Natural killer cell (primary cell): ENCODE results near the gene NUP214. TPM values are rescaled to one million over a fixed set of nuclear protein-coding genes. Genes with fewer than 3 reads are reported as not detected.

Experiments used
- ATAC-seq, 3 donors: fragments of 150-1000 bp in 2 of 3; fragments of 200-7000 bp in 1 of 3; cut with Tn5 transposase; 1 replicate in 1 of 3; 2 replicates in 2 of 3; pipeline ENCODE4 v1.10.0; 2021; ENCODE audit warnings: mild to moderate bottlenecking in 2 of 3, moderate library complexity in 2 of 3
- DNase-seq, 2 donors: peaks; one replicate each; pipeline versions ENCODE4 v3.0.0 to v3.0.0-alpha.2; 2013 to 2021; ENCODE audit warnings: mixed read lengths in 1 of 2
- H3K27ac ChIP-seq: one replicate; pipeline ENCODE4 v1.5.1; 2013; ENCODE audit warnings: mild to moderate bottlenecking, low read length
- H3K27me3 ChIP-seq: one replicate; pipeline ENCODE4 v1.6.1; 2013; ENCODE audit warnings: low read length; ENCODE audit not compliant: control insufficient read depth, insufficient read depth
- H3K36me3 ChIP-seq: one replicate; pipeline ENCODE4 v1.6.1; 2013; ENCODE audit warnings: low read length; ENCODE audit not compliant: control insufficient read depth, insufficient read depth
- H3K4me1 ChIP-seq: one replicate; pipeline ENCODE4 v1.6.1; 2013; ENCODE audit warnings: low read length; ENCODE audit not compliant: control insufficient read depth, insufficient read depth
- H3K4me3 ChIP-seq: one replicate; pipeline ENCODE4 v1.5.1; 2013; ENCODE audit warnings: low read length
- H3K9me3 ChIP-seq: one replicate; pipeline ENCODE4 v1.6.1; 2013; ENCODE audit warnings: low read length; ENCODE audit not compliant: control insufficient read depth, insufficient read depth
- H3K27ac Mint-ChIP-seq, 2 donors: one replicate each; pipeline ENCODE4 v1.8.0; 2022; ENCODE audit warnings: mild to moderate bottlenecking in 2 of 2, mixed read lengths in 2 of 2, moderate library complexity in 1 of 2
- H3K27me3 Mint-ChIP-seq, 2 donors: one replicate each; pipeline ENCODE4 v1.8.0; 2022; ENCODE audit warnings: low read depth in 2 of 2, mixed read lengths in 2 of 2
- H3K36me3 Mint-ChIP-seq: one replicate; pipeline ENCODE4 v1.8.0; 2022; ENCODE audit warnings: mixed read lengths
- H3K4me1 Mint-ChIP-seq, 2 donors: one replicate each; pipeline ENCODE4 v1.8.0; 2022; ENCODE audit warnings: mixed read lengths in 2 of 2
- H3K4me3 Mint-ChIP-seq: one replicate; pipeline ENCODE4 v1.8.0; 2022; ENCODE audit warnings: mild to moderate bottlenecking, moderate library complexity, mixed read lengths
- H3K9me3 Mint-ChIP-seq, 2 donors: one replicate each; pipeline ENCODE4 v1.8.0; 2022; ENCODE audit warnings: mixed read lengths in 2 of 2
- WGBS: methylation state at CpG from one replicate; pipeline ENCODE4 v1.1.7; 2013; ENCODE audit warnings: missing lambda C conversion rate; ENCODE audit not compliant: insufficient coverage; 5-methylcytosine and 5-hydroxymethylcytosine counted together
- intact Hi-C: fragments of 100-400 bp; cut with micrococcal nuclease; formaldehyde crosslinking; loops from one replicate; pipeline ENCODE4 v1.14.2; 2022
- total RNA-seq, 4 donors: library from RNA; stranded (reverse); fragments of 120-200 nt in 1 of 4; gene quantifications; one replicate each; pipeline versions ENCODE4 v1.2.3 to v1.2.4, GENCODE V29; 2013 to 2022
- TF ChIP-seq, protein P1 (sequence below): fragments of 200-600 bp; IDR thresholded peaks from one replicate; pipeline ENCODE4 v1.8.0; 2022; ENCODE audit warnings: antibody characterized with exemption

The NUP214 gene
- total RNA-seq, 3 donors from 2014 or later (not counting 1 experiment from before 2014, with no cell fraction given) = 125 to 133 (median 132) TPM

DNA sequence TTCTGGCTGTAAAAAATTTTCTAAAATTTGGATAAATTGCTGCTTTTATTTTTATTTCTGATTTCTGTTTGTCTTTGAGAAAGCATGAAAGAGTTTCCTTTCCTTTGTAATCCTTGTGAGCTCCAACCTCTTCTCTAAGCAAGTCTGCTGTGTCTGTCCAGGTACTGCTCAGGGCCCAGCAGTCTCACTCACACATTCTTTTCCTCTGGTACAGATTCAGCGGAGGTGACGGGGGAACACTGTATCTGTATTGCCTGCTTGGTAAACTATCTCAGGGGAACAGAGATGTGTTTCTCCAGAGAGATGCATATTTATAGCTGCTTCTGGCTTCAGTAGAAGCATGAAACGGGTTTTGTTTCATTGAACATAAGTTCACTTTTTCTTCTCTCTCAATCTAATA lies 60.5 kb downstream of the NUP214 start:
- ATAC-seq = no peak
- TF ChIP-seq, protein P1, sequence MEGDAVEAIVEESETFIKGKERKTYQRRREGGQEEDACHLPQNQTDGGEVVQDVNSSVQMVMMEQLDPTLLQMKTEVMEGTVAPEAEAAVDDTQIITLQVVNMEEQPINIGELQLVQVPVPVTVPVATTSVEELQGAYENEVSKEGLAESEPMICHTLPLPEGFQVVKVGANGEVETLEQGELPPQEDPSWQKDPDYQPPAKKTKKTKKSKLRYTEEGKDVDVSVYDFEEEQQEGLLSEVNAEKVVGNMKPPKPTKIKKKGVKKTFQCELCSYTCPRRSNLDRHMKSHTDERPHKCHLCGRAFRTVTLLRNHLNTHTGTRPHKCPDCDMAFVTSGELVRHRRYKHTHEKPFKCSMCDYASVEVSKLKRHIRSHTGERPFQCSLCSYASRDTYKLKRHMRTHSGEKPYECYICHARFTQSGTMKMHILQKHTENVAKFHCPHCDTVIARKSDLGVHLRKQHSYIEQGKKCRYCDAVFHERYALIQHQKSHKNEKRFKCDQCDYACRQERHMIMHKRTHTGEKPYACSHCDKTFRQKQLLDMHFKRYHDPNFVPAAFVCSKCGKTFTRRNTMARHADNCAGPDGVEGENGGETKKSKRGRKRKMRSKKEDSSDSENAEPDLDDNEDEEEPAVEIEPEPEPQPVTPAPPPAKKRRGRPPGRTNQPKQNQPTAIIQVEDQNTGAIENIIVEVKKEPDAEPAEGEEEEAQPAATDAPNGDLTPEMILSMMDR = no peak
- Histone ChIP-seq H3K27ac (no peak overlapping the region), H3K4me1 (no peaks in the 10 kb centered on the region), H3K4me3 (no peak overlapping the region), H3K9me3 (no peaks in the 10 kb centered on the region), H3K36me3 (peaks cover 57% of the 10 kb centered on the region), H3K27me3 (no peaks in the 10 kb centered on the region)
- H3K27ac Mint-ChIP-seq = no peak overlapping the region
- H3K4me3 Mint-ChIP-seq = no peak overlapping the region
- intact Hi-C loops = loop anchor here (5.0 kb wide), 1 partner anchor 46 kb away; no protein-coding TSS in a partner anchor
- peaks cover 0 to 7% of the 10 kb centered on the region in 2 donors for H3K4me1 Mint-ChIP-seq
- peaks cover 39% of the 10 kb centered on the region for H3K36me3 Mint-ChIP-seq
- no peaks in the 10 kb centered on the region for H3K9me3 Mint-ChIP-seq
- no peaks in the 10 kb centered on the region for H3K27me3 Mint-ChIP-seq
- DNase-seq = no peak
- WGBS = 84% methylated on average over 2 of the region's 3 CpGs

DNA sequence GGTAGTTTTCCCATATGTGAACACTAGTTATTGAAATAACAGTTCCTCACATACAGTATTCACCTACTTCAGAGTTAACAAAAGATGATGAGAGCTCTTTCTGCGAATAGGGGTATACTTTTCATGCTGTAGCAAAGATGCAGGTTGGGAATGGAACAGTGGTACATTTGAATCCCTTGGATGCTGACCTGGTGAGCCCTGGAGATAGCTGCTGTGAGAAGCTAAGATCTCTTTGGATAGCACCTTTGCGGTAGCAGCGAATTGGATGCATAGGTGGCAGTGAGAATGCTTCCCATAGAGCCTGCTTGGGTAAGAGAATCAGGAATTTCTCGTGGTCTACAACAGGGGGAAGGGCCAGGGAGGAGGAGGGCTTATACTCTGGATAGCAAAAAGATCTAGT lies 61.2 kb downstream of the NUP214 start:
- WGBS = 98% methylated on average over 3 of the region's 4 CpGs
- intact Hi-C loops = loop anchor here (5.0 kb wide), 1 partner anchor 46 kb away; no protein-coding TSS in a partner anchor

DNA sequence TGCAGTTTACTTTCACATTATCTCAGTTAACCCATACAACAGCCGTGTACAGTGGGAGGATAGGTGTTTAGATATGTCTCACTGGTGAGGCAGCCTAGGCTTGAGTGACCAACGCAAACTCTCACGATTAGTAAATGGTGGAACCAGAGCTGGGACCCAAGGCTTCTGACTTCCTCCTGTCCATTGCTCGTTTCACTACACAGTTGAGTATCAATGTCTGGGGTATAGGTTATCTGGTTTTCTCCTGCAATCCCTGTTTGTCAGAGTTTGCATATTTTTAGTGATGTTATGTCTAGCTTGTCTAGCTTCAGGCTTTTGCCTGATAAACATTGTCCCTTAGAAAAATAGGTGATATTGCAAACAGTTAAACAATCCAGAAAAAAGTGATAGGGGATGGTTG lies 62.6 kb downstream of the NUP214 start:
- DNase-seq (no peak), ATAC-seq (no peak)
- intact Hi-C loops = loop anchor here (5.0 kb wide), 1 partner anchor 44 kb away; no protein-coding TSS in a partner anchor
- TF ChIP-seq, protein P1 = no peak
- Histone ChIP-seq H3K9me3 (no peaks in the 10 kb centered on the region), H3K4me1 (no peaks in the 10 kb centered on the region), H3K4me3 (no peak overlapping the region), H3K36me3 (peaks cover 60% of the 10 kb centered on the region), H3K27ac (no peak overlapping the region), H3K27me3 (no peaks in the 10 kb centered on the region)
- no peak overlapping the region for H3K27ac Mint-ChIP-seq
- H3K27me3 Mint-ChIP-seq = no peaks in the 10 kb centered on the region
- H3K36me3 Mint-ChIP-seq = peaks cover 42% of the 10 kb centered on the region
- no peaks in the 10 kb centered on the region for H3K9me3 Mint-ChIP-seq
- no peak overlapping the region for H3K4me3 Mint-ChIP-seq
- WGBS = 100% methylated on average over 2 of the region's 4 CpGs
- H3K4me1 Mint-ChIP-seq = no peaks in the 10 kb centered on the region

More for the DNA sequence above, 61.2 kb downstream of the NUP214 start:
- no peaks in the 10 kb centered on the region for H3K27me3 ChIP-seq
- no peak overlapping the region for H3K27ac ChIP-seq
- no peak overlapping the region for H3K4me3 Mint-ChIP-seq
- no peaks in the 10 kb centered on the region for H3K9me3 ChIP-seq
- no peaks in the 10 kb centered on the region for H3K9me3 Mint-ChIP-seq
- no peak overlapping the region for H3K27ac Mint-ChIP-seq
- peaks cover 58% of the 10 kb centered on the region for H3K36me3 ChIP-seq
- peaks cover 42% of the 10 kb centered on the region for H3K36me3 Mint-ChIP-seq
- ATAC-seq (no peak), DNase-seq (no peak)
- no peaks in the 10 kb centered on the region for H3K27me3 Mint-ChIP-seq
- TF ChIP-seq, protein P1 = no peak
- H3K4me1 ChIP-seq = no peaks in the 10 kb centered on the region
- peaks cover 0 to 3% of the 10 kb centered on the region in 2 donors for H3K4me1 Mint-ChIP-seq
- H3K4me3 ChIP-seq = no peak overlapping the region

DNA sequence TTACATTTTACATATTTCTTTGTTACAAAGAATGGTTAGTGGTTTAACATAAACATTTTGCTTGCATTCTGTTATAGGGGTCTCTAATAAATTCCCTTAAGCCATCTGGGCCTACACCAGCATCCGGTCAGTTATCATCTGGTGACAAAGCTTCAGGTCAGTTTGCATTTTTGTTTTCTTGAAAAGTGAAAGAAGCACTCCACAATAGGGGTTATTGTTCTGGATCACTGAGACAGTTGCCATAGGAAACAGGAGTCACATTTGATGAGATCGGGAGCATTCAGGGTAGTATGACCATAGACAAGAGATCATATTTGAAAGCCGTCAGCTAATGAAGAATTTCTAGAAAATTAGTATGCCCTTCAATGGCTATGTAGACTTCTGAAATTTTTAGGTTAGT lies 63.6 kb downstream of the NUP214 start:
- no peaks in the 10 kb centered on the region for H3K9me3 Mint-ChIP-seq
- H3K27me3 Mint-ChIP-seq = no peaks in the 10 kb centered on the region
- H3K27ac ChIP-seq = no peak overlapping the region
- no peaks in the 10 kb centered on the region for H3K9me3 ChIP-seq
- H3K36me3 Mint-ChIP-seq = peaks cover 42% of the 10 kb centered on the region
- no peaks in the 10 kb centered on the region for H3K4me1 ChIP-seq
- 98% methylated on average over 3 of the region's 3 CpGs for WGBS
- no peak for DNase-seq
- no peaks in the 10 kb centered on the region for H3K4me1 Mint-ChIP-seq
- intact Hi-C loops = loop anchor here (5.0 kb wide), 1 partner anchor 43 kb away; no protein-coding TSS in a partner anchor
- no peak overlapping the region for H3K27ac Mint-ChIP-seq
- ATAC-seq = no peak
- H3K4me3 Mint-ChIP-seq = no peak overlapping the region
- H3K4me3 ChIP-seq = no peak overlapping the region
- H3K36me3 ChIP-seq = peaks cover 60% of the 10 kb centered on the region
- H3K27me3 ChIP-seq = no peaks in the 10 kb centered on the region
- TF ChIP-seq, protein P1 = no peak
